Stimulated activated naive CD8-positive, alpha-beta T cell treated with anti-CD3 and anti-CD28 coated beads, Interleukin-15, Interleukin-2, amounts not matched to agents 100 ng/mL and 50 ng/mL, for 24 hours (primary cell): Measurements from ENCODE around the gene WDFY2.
"Not testable (repeated sequence)": the region's sequence is repeated elsewhere in the genome, so short reads cannot be mapped to it uniquely, and the experiment has no call there.

Experiments used
- H3K27ac Mint-ChIP-seq: one replicate; pipeline ENCODE4 v1.8.0; 2021; ENCODE audit warnings: mild to moderate bottlenecking, mixed read lengths
- H3K27me3 Mint-ChIP-seq: one replicate; pipeline ENCODE4 v1.8.0; 2021; ENCODE audit warnings: mixed read lengths
- H3K36me3 Mint-ChIP-seq: one replicate; pipeline ENCODE4 v1.8.0; 2021; ENCODE audit warnings: low read depth, mixed read lengths
- H3K4me1 Mint-ChIP-seq: one replicate; pipeline ENCODE4 v1.8.0; 2021; ENCODE audit warnings: low read depth, mixed read lengths
- H3K4me3 Mint-ChIP-seq: one replicate; pipeline ENCODE4 v1.8.0; 2021; ENCODE audit warnings: mild to moderate bottlenecking, mixed read lengths
- H3K9me3 Mint-ChIP-seq: one replicate; pipeline ENCODE4 v1.8.0; 2021; ENCODE audit warnings: mixed read lengths

WDFY2 gene

DNA sequence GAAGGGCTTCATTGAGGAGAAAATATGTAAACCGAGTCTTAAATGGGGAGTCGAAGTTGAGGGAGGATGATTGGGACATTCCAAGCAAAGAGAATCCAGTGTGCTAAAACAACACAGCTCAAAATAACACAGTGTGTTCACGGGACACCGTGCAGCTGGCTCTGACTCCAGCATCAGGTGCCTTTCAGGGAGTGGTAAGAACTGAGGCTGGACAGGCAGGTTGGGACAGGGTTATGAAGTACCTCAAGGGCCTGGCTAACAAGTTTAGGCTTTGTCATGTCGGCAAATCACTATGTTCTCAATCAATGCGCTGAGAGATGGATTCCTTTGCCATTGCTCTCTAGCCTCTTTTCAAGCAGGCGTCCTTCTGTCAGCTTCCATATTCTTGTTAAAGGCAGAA is 27.5 kb upstream of the WDFY2 start:
- Mint-ChIP-seq H3K4me3 (no peak overlapping the region), H3K4me1 (peaks cover 25% of the 10 kb centered on the region), H3K9me3 (peaks cover 5% of the 10 kb centered on the region), H3K27me3 (peaks cover 3% of the 10 kb centered on the region), H3K36me3 (no peaks in the 10 kb centered on the region), H3K27ac (no peak overlapping the region)

GRCh38 chr13:51557438-51557837 is 26.8 kb upstream of the WDFY2 start:
- H3K36me3 Mint-ChIP-seq: no peaks in the 10 kb centered on the region
- peaks cover 28% of the 10 kb centered on the region for H3K4me1 Mint-ChIP-seq
- H3K4me3 Mint-ChIP-seq: no peak overlapping the region
- peaks cover 5% of the 10 kb centered on the region for H3K9me3 Mint-ChIP-seq
- H3K27me3 Mint-ChIP-seq: peaks cover 3% of the 10 kb centered on the region
- H3K27ac Mint-ChIP-seq: no peak overlapping the region

DNA sequence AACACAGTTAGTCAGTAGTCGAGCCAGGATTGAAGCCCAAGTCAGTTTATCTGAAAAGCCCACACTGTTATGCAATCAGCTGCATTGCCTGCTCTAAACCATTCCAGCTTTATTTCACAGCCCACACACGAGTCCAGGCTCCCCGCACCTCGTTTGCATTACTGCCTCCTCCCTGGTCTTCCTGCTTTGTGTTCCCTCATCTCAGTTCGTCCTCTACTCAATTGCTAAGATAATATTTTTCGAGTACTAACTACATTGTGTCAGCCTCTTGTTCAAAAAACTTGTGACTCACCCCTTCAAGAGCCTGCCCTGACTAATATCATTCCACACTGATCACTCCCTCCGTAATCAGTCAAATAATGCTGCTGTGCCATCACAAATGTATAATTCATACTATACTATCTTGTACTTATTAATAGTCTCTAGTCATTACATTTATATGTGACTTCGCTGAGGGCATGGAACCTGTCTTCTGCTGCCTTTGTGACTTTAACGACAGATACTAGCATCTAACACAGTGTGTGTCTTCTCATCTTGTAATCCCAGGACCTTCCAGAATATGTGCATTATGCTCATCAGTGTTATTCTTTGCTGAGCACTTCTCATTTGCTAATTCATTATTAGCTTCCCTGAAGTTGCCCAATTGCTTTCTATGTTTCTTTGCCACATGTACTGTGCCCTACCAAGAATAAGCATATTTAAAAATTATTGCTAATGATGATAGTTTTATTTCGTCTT is 26.2 kb upstream of the WDFY2 start:
- H3K27me3 Mint-ChIP-seq: peaks cover 3% of the 10 kb centered on the region
- H3K36me3 Mint-ChIP-seq: no peaks in the 10 kb centered on the region
- H3K27ac Mint-ChIP-seq: no peak overlapping the region
- peaks cover 5% of the 10 kb centered on the region for H3K9me3 Mint-ChIP-seq
- H3K4me3 Mint-ChIP-seq: no peak overlapping the region
- H3K4me1 Mint-ChIP-seq: peaks cover 30% of the 10 kb centered on the region

DNA sequence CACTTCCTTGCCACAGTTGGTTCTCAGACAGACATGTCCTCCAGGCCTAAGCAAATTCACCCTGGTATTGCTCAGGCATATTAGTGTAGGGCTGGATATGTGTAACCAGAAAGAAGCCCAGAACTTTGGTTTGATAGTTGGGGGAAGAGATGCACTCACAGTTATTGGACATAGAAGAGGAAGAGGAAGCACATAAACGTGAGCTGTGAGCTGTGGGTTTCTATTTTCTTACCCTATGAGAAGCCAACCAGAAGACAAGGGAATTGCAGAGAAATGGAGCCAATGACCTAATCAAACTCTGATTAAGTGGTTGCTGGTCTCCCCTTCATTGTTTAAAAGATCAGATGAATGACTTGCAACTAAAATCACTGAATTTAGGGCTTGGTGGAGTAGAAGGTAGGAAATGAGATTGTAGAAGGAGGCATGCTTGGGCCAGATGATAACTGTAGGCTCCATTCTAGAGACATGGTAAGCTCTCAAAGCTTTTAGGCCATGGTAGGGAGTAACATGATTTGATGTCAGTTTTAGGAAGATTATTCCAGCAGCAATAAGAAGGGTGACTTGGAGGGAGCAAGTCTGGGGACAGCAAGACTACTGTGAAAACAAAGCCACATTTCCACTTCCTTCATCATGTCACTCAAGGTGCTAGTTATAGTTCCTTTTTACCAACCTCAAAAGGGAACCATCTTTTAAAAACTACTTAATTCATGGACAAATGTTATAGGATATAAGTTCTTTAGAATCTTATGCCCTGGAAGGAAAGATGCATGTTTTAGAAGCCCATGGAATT is 24.1 kb upstream of the WDFY2 start:
- H3K4me3 Mint-ChIP-seq: no peak overlapping the region
- peaks cover 30% of the 10 kb centered on the region for H3K4me1 Mint-ChIP-seq
- H3K27me3 Mint-ChIP-seq: no peaks in the 10 kb centered on the region
- H3K27ac Mint-ChIP-seq: no peak overlapping the region
- no peaks in the 10 kb centered on the region for H3K36me3 Mint-ChIP-seq
- H3K9me3 Mint-ChIP-seq: peaks cover 7% of the 10 kb centered on the region

GRCh38 chr13:51562011-51562671 is 22.1 kb upstream of the WDFY2 start:
- Mint-ChIP-seq H3K27ac (peak overlapping the region; percentile 13), H3K27me3 (no peaks in the 10 kb centered on the region), H3K4me1 (peaks cover 30% of the 10 kb centered on the region), H3K36me3 (no peaks in the 10 kb centered on the region), H3K9me3 (peaks cover 3% of the 10 kb centered on the region), H3K4me3 (peak overlapping the region; percentile 14)

- H3K27me3 Mint-ChIP-seq: no peaks in the 10 kb centered on the region
- peaks cover 3% of the 10 kb centered on the region for H3K9me3 Mint-ChIP-seq
- peak overlapping the region; percentile 18 for H3K27ac Mint-ChIP-seq
- no peak overlapping the region for H3K4me3 Mint-ChIP-seq
- no peaks in the 10 kb centered on the region for H3K36me3 Mint-ChIP-seq
- peaks cover 30% of the 10 kb centered on the region for H3K4me1 Mint-ChIP-seq
Measured at GRCh38 chr13:51564252-51564651, 20.0 kb upstream of the WDFY2 start.

DNA sequence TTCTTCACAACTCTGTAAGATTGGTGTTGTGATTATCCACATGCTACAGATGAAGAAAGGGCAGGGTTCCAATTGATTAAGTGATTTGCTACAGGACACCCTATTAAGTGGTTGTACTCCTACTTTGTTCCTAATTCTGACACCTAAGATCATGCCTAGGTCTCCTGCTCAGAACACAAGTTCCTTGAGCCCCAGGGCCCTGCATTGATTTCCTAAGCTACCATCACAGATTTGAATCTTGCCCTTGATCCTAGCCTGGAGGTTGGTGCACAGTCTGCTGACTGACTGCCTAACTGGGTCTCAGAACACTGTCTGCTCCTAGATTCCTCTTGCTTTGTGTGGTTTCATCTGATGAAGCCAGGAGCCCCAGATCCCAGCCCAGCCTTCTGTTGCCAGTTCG is 19.6 kb upstream of the WDFY2 start:
- no peak overlapping the region for H3K4me3 Mint-ChIP-seq

GRCh38 chr13:51569001-51569400 is 15.3 kb upstream of the WDFY2 start:
- not testable (repeated sequence) for H3K36me3 Mint-ChIP-seq, H3K27me3 Mint-ChIP-seq, H3K27ac Mint-ChIP-seq, H3K9me3 Mint-ChIP-seq, H3K4me1 Mint-ChIP-seq, H3K4me3 Mint-ChIP-seq

More for the DNA sequence above, 19.6 kb upstream of the WDFY2 start:
- H3K27ac Mint-ChIP-seq: peak overlapping the region; percentile 18
- peaks cover 3% of the 10 kb centered on the region for H3K9me3 Mint-ChIP-seq
- H3K36me3 Mint-ChIP-seq: no peaks in the 10 kb centered on the region
- H3K4me1 Mint-ChIP-seq: peaks cover 30% of the 10 kb centered on the region
- H3K27me3 Mint-ChIP-seq: no peaks in the 10 kb centered on the region

GRCh38 chr13:51576754-51577153 is 7.5 kb upstream of the WDFY2 start:
- Mint-ChIP-seq H3K27ac (no peak overlapping the region), H3K36me3 (no peaks in the 10 kb centered on the region), H3K9me3 (no peaks in the 10 kb centered on the region), H3K27me3 (no peaks in the 10 kb centered on the region), H3K4me3 (no peak overlapping the region), H3K4me1 (no peaks in the 10 kb centered on the region)

DNA sequence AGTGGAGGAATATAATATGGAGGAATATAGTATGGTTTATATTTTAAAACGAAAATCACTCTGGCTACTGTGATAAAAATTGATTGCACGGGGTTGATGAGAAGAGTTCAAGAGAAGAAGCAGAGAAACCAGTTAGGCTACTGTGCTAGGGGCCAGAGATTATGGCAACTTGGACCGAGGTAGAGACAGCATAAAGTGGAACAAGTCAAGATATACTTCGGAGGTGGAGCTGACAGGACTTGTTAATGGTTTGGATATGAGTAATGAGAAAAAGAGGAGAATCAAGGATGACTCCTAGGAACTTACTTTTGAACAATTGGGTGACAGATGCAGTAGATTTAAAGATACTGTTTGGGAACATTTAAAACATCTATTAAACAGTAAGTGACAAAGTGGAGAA is 6.6 kb upstream of the WDFY2 start:
- Mint-ChIP-seq H3K4me1 (no peaks in the 10 kb centered on the region), H3K27me3 (no peaks in the 10 kb centered on the region), H3K36me3 (no peaks in the 10 kb centered on the region), H3K9me3 (no peaks in the 10 kb centered on the region), H3K4me3 (no peak overlapping the region), H3K27ac (no peak overlapping the region)

DNA sequence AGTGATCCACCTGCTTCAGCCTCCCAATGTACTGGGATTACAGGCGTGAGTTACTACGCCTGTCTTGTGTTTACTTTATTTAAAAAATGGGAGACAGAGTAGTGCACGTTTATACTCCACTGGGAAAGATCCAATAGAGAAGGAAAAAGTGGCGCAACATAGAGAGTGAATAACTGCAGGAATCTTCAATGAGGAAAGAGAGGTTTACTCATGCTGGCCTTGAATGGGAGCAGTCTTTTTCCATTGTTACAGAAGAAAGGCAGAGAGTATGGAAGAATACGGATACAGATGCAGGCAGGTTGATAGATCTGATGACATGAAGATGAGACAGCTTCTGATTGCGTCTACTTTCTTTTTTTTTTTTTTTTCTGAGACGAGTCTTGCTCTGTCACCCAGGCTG is 4.6 kb upstream of the WDFY2 start:
- Mint-ChIP-seq H3K27me3 (no peaks in the 10 kb centered on the region), H3K27ac (no peak overlapping the region), H3K36me3 (no peaks in the 10 kb centered on the region)

DNA sequence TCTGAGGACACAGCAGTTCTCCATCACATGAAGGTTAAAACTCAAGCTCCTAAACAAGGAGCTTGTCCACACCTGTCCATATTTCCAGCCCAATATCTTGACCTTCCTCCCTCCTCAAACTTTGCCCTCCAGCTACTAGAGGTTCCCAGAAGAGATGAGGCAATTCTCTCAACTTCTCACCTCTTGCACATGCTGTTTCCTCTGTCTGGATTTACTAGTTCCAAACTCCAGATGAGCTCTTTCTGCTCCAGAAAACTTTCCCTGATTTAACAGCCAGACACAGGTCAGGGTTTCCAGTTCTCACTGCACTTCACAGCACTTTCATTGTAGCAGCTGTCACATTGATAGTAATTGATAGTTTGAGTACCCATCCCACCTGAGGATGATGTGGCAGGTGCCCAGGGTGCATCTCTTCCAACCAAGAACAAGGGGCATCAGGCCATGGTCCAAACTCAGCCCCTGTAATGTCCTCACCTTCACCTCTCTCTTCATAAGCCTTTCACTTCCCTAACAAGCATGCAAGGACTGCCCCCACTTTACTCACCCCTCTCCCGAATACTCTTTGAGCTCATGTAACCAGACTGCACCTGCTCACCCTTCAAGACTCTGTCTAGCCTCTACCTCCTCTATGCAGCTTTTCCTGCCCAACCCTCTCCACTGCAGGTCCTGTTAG is 3.0 kb upstream of the WDFY2 start:
- Mint-ChIP-seq H3K9me3 (no peaks in the 10 kb centered on the region), H3K4me3 (no peak overlapping the region), H3K27ac (no peak overlapping the region), H3K36me3 (no peaks in the 10 kb centered on the region), H3K27me3 (no peaks in the 10 kb centered on the region), H3K4me1 (peaks cover 19% of the 10 kb centered on the region)

More for the DNA sequence above, 4.6 kb upstream of the WDFY2 start:
- Mint-ChIP-seq H3K9me3 (no peaks in the 10 kb centered on the region), H3K4me1 (peaks cover 9% of the 10 kb centered on the region), H3K4me3 (no peak overlapping the region)

GRCh38 chr13:51583469-51583874 is 790 bp upstream of the WDFY2 start:
- peak overlapping the region; percentile 91 for H3K4me3 Mint-ChIP-seq
- H3K27me3 Mint-ChIP-seq: no peaks in the 10 kb centered on the region
- H3K36me3 Mint-ChIP-seq: peaks cover 5% of the 10 kb centered on the region
- H3K27ac Mint-ChIP-seq: peak overlapping the region; percentile 93
- no peaks in the 10 kb centered on the region for H3K9me3 Mint-ChIP-seq
- peaks cover 36% of the 10 kb centered on the region for H3K4me1 Mint-ChIP-seq

GRCh38 chr13:51584731-51585672 is 740 bp downstream of the WDFY2 start:
- Mint-ChIP-seq H3K27me3 (no peaks in the 10 kb centered on the region), H3K4me1 (peaks cover 50% of the 10 kb centered on the region), H3K9me3 (no peaks in the 10 kb centered on the region), H3K36me3 (peaks cover 5% of the 10 kb centered on the region), H3K27ac (peak overlapping the region; percentile 74), H3K4me3 (peak overlapping the region; percentile 91)
